ENCODE measurements around the gene LMNA. TPM values are rescaled to one million over a fixed set of nuclear protein-coding genes. Genes with fewer than 3 reads are reported as not detected.
A peak's percentile ranks its signal among the peaks of the same experiment; 100 is the strongest.

Gene LMNA
- 726 and 983 TPM in 2 replicates for polyA plus RNA-seq (2012; rRNA removed)
- polyA plus RNA-seq (2012; cell fraction: cytosol; rRNA removed) = 396 and 512 TPM in 2 replicates
- polyA plus RNA-seq (2012; cell fraction: nucleus; rRNA removed) = 1,848 and 2,172 TPM in 2 replicates

GRCh38 chr1:156114101-156114918, at the start of gene LMNA:
LMNA (plus strand) TSS chr1:156114711; CDS start chr1:156114919, 208 bp downstream.
- peak within 1 kb of the TSS; percentile 93 to 100 for H3K27ac ChIP-seq (ENCODE audit: low read depth in 2 of 2, low read length in 1 of 2)
- peak; percentile 87 for DNase-seq
- H3K9me2 ChIP-seq = no peaks in the 10 kb centered on the region
- H3K9ac ChIP-seq = peak within 1 kb of the TSS; percentile 100
- H3K4me2 ChIP-seq = peak within 1 kb of the TSS; percentile 95
- CTCF ChIA-PET = interaction anchor here (1.8 to 40.5 kb wide), 4 partner anchors 11 to 111 kb away, joined by 7 to 1559 read pairs (median 72); partner anchors contain the start of gene MEX3A
- H3K9me3 ChIP-seq = no peaks in the 10 kb centered on the region
- H3F3A ChIP-seq (replicated peaks; ENCODE audit: insufficient read depth) = peaks cover 51% of the 10 kb centered on the region
- WGBS (ENCODE audit: low lambda C conversion rate) = 1% methylated on average over 10 of the region's 37 CpGs
- H4K20me1 ChIP-seq (ENCODE audit: insufficient read depth) = peaks cover 47% of the 10 kb centered on the region
- H3K4me1 ChIP-seq (ENCODE audit: control insufficient read depth in 1 of 2, insufficient read depth in 2 of 2, low read depth in 1 of 2, low read length in 1 of 2) = peaks cover 28 to 42% of the 10 kb centered on the region in 2 experiments; a peak in 3 of 4 replicates
- H3K36me3 ChIP-seq (replicated peaks in 1 of 2; ENCODE audit: control insufficient read depth in 1 of 2, insufficient read depth in 2 of 2, low read length in 1 of 2) = peaks cover 0 to 35% of the 10 kb centered on the region in 2 experiments
- no peaks in the 10 kb centered on the region for H3K27me3 ChIP-seq (ENCODE audit: insufficient read depth)
- H3K4me3 ChIP-seq (ENCODE audit: low read depth in 2 of 2, low read length in 1 of 2) = peak within 1 kb of the TSS; percentile 74 to 94
- H2AFZ ChIP-seq (ENCODE audit: low read depth) = no peak within 1 kb of the TSS
- POLR2A ChIA-PET = interaction anchor here (0.9 to 2.3 kb wide), 8 partner anchors 9 to 794 kb away, joined by 3 to 8 read pairs (median 4); partner anchors contain the start of genes MEX3A and RUSC1
- H3K79me2 ChIP-seq (ENCODE audit: insufficient read depth) = peaks cover 56% of the 10 kb centered on the region
- peak; percentile 66; the same call in 1 of the 2 replicates for TF ChIP-seq ZBTB33 (IDR thresholded peaks at IDR 0.05; ENCODE audit: borderline replicate concordance, low read depth)
- no peak for TF ChIP-seq RFX5 (IDR thresholded peaks at IDR 0.05; ENCODE audit: low read length)
- TF ChIP-seq POLR2AphosphoS5 (IDR thresholded peaks at IDR 0.05; ENCODE audit: low read depth, low read length) = peak; percentile 99
- TF ChIP-seq RXRA (IDR thresholded peaks at IDR 0.05; ENCODE audit: borderline replicate concordance, low read depth) = peak; percentile 86; the same call in 1 of the 2 replicates
- TF ChIP-seq SIN3A (IDR thresholded peaks at IDR 0.05; ENCODE audit: borderline replicate concordance, low read depth, low read length) = peak; percentile 89
- TF ChIP-seq FOXJ3 (CRISPR knock-in tag; IDR thresholded peaks at IDR 0.05) = no peak
- TF ChIP-seq SMC3 (IDR thresholded peaks at IDR 0.05; ENCODE audit: low read depth, low read length) = no peak
- TF ChIP-seq IRF3 (IDR thresholded peaks at IDR 0.05; ENCODE audit: low read depth, low read length) = no peak
- TF ChIP-seq RCOR1 (IDR thresholded peaks at IDR 0.05; ENCODE audit: low read length) = no peak
- no peak for TF ChIP-seq GABPA (IDR thresholded peaks at IDR 0.05; ENCODE audit: low read depth)
- TF ChIP-seq PBX3 (IDR thresholded peaks at IDR 0.05) = peak; percentile 87
- no peak for TF ChIP-seq EZH2phosphoT487 (IDR thresholded peaks at IDR 0.05; ENCODE audit: borderline replicate concordance, low read depth)
- TF ChIP-seq, protein P1, sequence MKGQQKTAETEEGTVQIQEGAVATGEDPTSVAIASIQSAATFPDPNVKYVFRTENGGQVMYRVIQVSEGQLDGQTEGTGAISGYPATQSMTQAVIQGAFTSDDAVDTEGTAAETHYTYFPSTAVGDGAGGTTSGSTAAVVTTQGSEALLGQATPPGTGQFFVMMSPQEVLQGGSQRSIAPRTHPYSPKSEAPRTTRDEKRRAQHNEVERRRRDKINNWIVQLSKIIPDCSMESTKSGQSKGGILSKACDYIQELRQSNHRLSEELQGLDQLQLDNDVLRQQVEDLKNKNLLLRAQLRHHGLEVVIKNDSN (IDR thresholded peaks at IDR 0.05; ENCODE audit: borderline replicate concordance, low read depth) = peak; percentile 77; the same call in 1 of the 2 replicates
- peak; percentile 75; the same call in 1 of the 2 replicates for TF ChIP-seq FOXM1 (IDR thresholded peaks at IDR 0.05; ENCODE audit: low read depth)
- TF ChIP-seq TCF12 (IDR thresholded peaks at IDR 0.05) = peak; percentile 79
- no peak for TF ChIP-seq NRF1 (IDR thresholded peaks at IDR 0.05; ENCODE audit: low read depth, low read length)
- TF ChIP-seq, protein P2, sequence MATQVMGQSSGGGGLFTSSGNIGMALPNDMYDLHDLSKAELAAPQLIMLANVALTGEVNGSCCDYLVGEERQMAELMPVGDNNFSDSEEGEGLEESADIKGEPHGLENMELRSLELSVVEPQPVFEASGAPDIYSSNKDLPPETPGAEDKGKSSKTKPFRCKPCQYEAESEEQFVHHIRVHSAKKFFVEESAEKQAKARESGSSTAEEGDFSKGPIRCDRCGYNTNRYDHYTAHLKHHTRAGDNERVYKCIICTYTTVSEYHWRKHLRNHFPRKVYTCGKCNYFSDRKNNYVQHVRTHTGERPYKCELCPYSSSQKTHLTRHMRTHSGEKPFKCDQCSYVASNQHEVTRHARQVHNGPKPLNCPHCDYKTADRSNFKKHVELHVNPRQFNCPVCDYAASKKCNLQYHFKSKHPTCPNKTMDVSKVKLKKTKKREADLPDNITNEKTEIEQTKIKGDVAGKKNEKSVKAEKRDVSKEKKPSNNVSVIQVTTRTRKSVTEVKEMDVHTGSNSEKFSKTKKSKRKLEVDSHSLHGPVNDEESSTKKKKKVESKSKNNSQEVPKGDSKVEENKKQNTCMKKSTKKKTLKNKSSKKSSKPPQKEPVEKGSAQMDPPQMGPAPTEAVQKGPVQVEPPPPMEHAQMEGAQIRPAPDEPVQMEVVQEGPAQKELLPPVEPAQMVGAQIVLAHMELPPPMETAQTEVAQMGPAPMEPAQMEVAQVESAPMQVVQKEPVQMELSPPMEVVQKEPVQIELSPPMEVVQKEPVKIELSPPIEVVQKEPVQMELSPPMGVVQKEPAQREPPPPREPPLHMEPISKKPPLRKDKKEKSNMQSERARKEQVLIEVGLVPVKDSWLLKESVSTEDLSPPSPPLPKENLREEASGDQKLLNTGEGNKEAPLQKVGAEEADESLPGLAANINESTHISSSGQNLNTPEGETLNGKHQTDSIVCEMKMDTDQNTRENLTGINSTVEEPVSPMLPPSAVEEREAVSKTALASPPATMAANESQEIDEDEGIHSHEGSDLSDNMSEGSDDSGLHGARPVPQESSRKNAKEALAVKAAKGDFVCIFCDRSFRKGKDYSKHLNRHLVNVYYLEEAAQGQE (IDR thresholded peaks at IDR 0.05; ENCODE audit: low read depth, low read length) = peak; percentile 61
- no peak for TF ChIP-seq TEAD4 (IDR thresholded peaks at IDR 0.05; ENCODE audit: borderline replicate concordance, insufficient read depth)
- peak; percentile 98 for TF ChIP-seq JUND (IDR thresholded peaks at IDR 0.05)
- TF ChIP-seq, protein P3, sequence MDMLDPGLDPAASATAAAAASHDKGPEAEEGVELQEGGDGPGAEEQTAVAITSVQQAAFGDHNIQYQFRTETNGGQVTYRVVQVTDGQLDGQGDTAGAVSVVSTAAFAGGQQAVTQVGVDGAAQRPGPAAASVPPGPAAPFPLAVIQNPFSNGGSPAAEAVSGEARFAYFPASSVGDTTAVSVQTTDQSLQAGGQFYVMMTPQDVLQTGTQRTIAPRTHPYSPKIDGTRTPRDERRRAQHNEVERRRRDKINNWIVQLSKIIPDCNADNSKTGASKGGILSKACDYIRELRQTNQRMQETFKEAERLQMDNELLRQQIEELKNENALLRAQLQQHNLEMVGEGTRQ (IDR thresholded peaks at IDR 0.05; ENCODE audit: borderline replicate concordance, low read depth, low read length) = peak; percentile 41
- TF ChIP-seq TAF1 (IDR thresholded peaks at IDR 0.05; ENCODE audit: borderline replicate concordance, low read depth, low read length) = peak; percentile 99

Measured in SK-N-SH (cell line).